Activated effector memory CD4-positive, alpha-beta T cell treated with anti-CD3 and anti-CD28 coated beads, Interleukin-2, amount 50 U/mL, for 16 hours (primary cell): Measurements from ENCODE around the gene USP51.
"Not testable (repeated sequence)": the region's sequence is repeated elsewhere in the genome, so short reads cannot be mapped to it uniquely, and the experiment has no call there.

ENCODE experiments used
- DNase-seq: peaks from one replicate; pipeline ENCODE4 v3.0.0-alpha.2; 2020

USP51 gene

GRCh38 chrX:55489314-55490009 lies at the start of gene USP51:
USP51 (minus strand) TSS chrX:55489848; CDS start chrX:55488939, 909 bp downstream.
- DNase-seq, result peak; percentile 62

GRCh38 chrX:55524487-55524886 lies 34.8 kb upstream of the USP51 start:
- DNase-seq, result no peak

- DNase-seq, result no peak
Observed at GRCh38 chrX:55523356-55523755, 33.7 kb upstream of the USP51 start.

GRCh38 chrX:55522596-55523276 lies 33.1 kb upstream of the USP51 start:
- no peak for DNase-seq

- no peak for DNase-seq
Observed at GRCh38 chrX:55521687-55522086, 32.0 kb upstream of the USP51 start.

- not testable (repeated sequence) for DNase-seq
Observed at GRCh38 chrX:55516794-55517481, 27.3 kb upstream of the USP51 start.

GRCh38 chrX:55513045-55513737 lies 23.5 kb upstream of the USP51 start:
- DNase-seq, result not testable (repeated sequence)

- not testable (repeated sequence) for DNase-seq
Observed at GRCh38 chrX:55508410-55509152, 18.9 kb upstream of the USP51 start.

- not testable (repeated sequence) for DNase-seq
Observed at GRCh38 chrX:55507699-55508098, 18.1 kb upstream of the USP51 start.

GRCh38 chrX:55507010-55507409 lies 17.4 kb upstream of the USP51 start:
- DNase-seq, result not testable (repeated sequence)

GRCh38 chrX:55490974-55491373 lies 1.3 kb upstream of the USP51 start:
- DNase-seq, result no peak

GRCh38 chrX:55490121-55490520 lies 473 bp upstream of the USP51 start:
- DNase-seq, result no peak

- peak; percentile 86 for DNase-seq
Observed at GRCh38 chrX:55488593-55489313, 895 bp downstream of the USP51 start.

- no peak for DNase-seq
Observed at GRCh38 chrX:55488006-55488592, 1.5 kb downstream of the USP51 start.

- no peak for DNase-seq
Observed at GRCh38 chrX:55487143-55487542, 2.5 kb downstream of the USP51 start.

GRCh38 chrX:55486736-55487135 lies 2.9 kb downstream of the USP51 start:
- DNase-seq, result no peak

- DNase-seq, result no peak
Observed at GRCh38 chrX:55484948-55485347, 4.7 kb downstream of the USP51 start.

- DNase-seq, result no peak
Observed at GRCh38 chrX:55480390-55481062, 9.1 kb downstream of the USP51 start.

- not testable (repeated sequence) for DNase-seq
Observed at GRCh38 chrX:55479956-55480355, 9.7 kb downstream of the USP51 start.

GRCh38 chrX:55465791-55466190 lies 23.9 kb downstream of the USP51 start:
- DNase-seq, result not testable (repeated sequence)

- not testable (repeated sequence) for DNase-seq
Observed at GRCh38 chrX:55465108-55465507, 24.5 kb downstream of the USP51 start.
